ENCODE results near the gene C22orf23. TPM values are rescaled to one million over a fixed set of nuclear protein-coding genes. Genes with fewer than 3 reads are reported as not detected.

C22orf23 gene
- total and polyA plus RNA-seq, 2 of the 13 experiments (the other 11 are each of a cell fraction or from before 2014, with no cell fraction given) = 0.21 to 0.24 TPM

- no peak for TF ChIP-seq ZNF407 (CRISPR knock-in tag; IDR thresholded peaks at IDR 0.05; ENCODE audit: not compliant biosample characterization)
- TF ChIP-seq SYNCRIP (IDR thresholded peaks at IDR 0.05; ENCODE audit: insufficient read depth, low read depth, low read length) = no peak
- no peak for TF ChIP-seq MIER2 (CRISPR knock-in tag; IDR thresholded peaks at IDR 0.05)
- TF ChIP-seq STAG1 (CRISPR knock-in tag; IDR thresholded peaks at IDR 0.05) = no peak
- 0 out of 2 replicates have a peak, but pooled peaks have one; percentile 43 for TF ChIP-seq ZNF816 (CRISPR knock-in tag; IDR thresholded peaks at IDR 0.05; ENCODE audit: borderline replicate concordance)
- 0 out of 4 replicates have a peak, but pooled peaks have one; percentile 12 to 27 for TF ChIP-seq HMGXB4 (CRISPR knock-in tag; IDR thresholded peaks at IDR 0.05; ENCODE audit: borderline replicate concordance in 1 of 2, low read depth in 1 of 2)
- no peak for TF ChIP-seq LBX2 (CRISPR knock-in tag; IDR thresholded peaks at IDR 0.05; ENCODE audit: borderline replicate concordance)
- TF ChIP-seq ZFP91 (CRISPR knock-in tag; IDR thresholded peaks at IDR 0.05; ENCODE audit: borderline replicate concordance) = no peak
- TF ChIP-seq MTF2 (CRISPR knock-in tag; IDR thresholded peaks at IDR 0.05; ENCODE audit: borderline replicate concordance) = no peak
- no peak for TF ChIP-seq ZNF615 (CRISPR knock-in tag; IDR thresholded peaks at IDR 0.05; ENCODE audit: borderline replicate concordance)
- no peak for TF ChIP-seq PHF8 (CRISPR knock-in tag; IDR thresholded peaks at IDR 0.05)
- TF ChIP-seq MLX (CRISPR knock-in tag; IDR thresholded peaks at IDR 0.05) = 0 out of 2 replicates have a peak, but pooled peaks have one; percentile 28
- peak; percentile 56; the same call in 1 of the 2 replicates for TF ChIP-seq TFE3 (CRISPR knock-in tag; IDR thresholded peaks at IDR 0.05)
- 0 out of 2 replicates have a peak, but pooled peaks have one; percentile 85 for TF ChIP-seq MEIS1 (CRISPR knock-in tag; IDR thresholded peaks at IDR 0.05; ENCODE audit: borderline replicate concordance)
These were observed 57.2 kb downstream of the C22orf23 start (continued) for GRCh38 chr22:37896181-37896592.

All from HepG2 (cell line).